ENCODE data around the gene TMEM132C. TPM values are rescaled to one million over a fixed set of nuclear protein-coding genes. Genes with fewer than 3 reads are reported as not detected.

The TMEM132C gene
- total RNA-seq, 1 donor from 2014 or later, result not detected

DNA sequence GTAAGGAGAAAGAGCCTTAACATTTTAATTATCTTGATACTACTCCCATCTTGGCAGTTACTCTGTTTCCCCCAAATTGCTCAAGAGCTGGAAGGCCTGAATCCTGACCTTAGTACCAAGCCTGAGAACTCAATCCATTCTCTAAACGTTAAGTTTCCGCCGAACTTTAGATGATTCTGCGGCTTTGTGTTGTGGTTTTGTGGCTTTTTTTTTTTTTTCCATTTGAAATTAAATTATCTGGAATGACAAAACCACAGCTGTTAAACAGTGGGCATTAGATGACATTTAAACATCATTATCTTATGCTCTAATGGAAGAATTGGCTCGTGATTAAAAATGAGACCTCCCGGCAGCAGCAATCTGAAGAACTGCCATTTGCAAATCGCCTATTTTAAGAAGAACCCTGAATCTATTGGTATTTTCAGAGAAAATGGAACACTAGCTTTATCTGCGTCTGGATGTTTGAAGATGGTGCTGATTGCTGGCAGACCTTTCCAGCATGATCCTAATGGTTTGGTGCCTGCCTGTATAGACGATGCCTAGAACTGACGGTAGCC is 38.4 kb downstream of the TMEM132C start:
- no peaks in the 10 kb centered on the region for H3K4me1 Mint-ChIP-seq (ENCODE audit: low read depth)
- DNase-seq (ENCODE audit: low spot score), result no peak
- H3K9me3 Mint-ChIP-seq, result peaks cover 12% of the 10 kb centered on the region
- no peaks in the 10 kb centered on the region for H3K27me3 Mint-ChIP-seq (ENCODE audit: low read depth)
- H3K27ac Mint-ChIP-seq, result no peak overlapping the region
- intact Hi-C loops (cut with micrococcal nuclease), result no loop called here
- no peak overlapping the region for H3K4me3 Mint-ChIP-seq (ENCODE audit: low read depth)
- H3K36me3 Mint-ChIP-seq (ENCODE audit: low read depth), result no peaks in the 10 kb centered on the region

- no peaks in the 10 kb centered on the region for H3K36me3 Mint-ChIP-seq (ENCODE audit: low read depth)
- no peak overlapping the region for H3K27ac Mint-ChIP-seq
- no peak overlapping the region for H3K4me3 Mint-ChIP-seq (ENCODE audit: low read depth)
- H3K9me3 Mint-ChIP-seq, result peaks cover 31% of the 10 kb centered on the region
- no peaks in the 10 kb centered on the region for H3K27me3 Mint-ChIP-seq (ENCODE audit: low read depth)
- DNase-seq (ENCODE audit: low spot score), result no peak
- intact Hi-C loops (cut with micrococcal nuclease), result no loop called here
- H3K4me1 Mint-ChIP-seq (ENCODE audit: low read depth), result no peaks in the 10 kb centered on the region
Observed at GRCh38 chr12:128307791-128308190, 40.8 kb downstream of the TMEM132C start.

GRCh38 chr12:128312661-128313060 is 45.7 kb downstream of the TMEM132C start:
- no peaks in the 10 kb centered on the region for H3K4me1 Mint-ChIP-seq (ENCODE audit: low read depth)
- H3K27me3 Mint-ChIP-seq (ENCODE audit: low read depth), result no peaks in the 10 kb centered on the region
- no peak overlapping the region for H3K27ac Mint-ChIP-seq
- DNase-seq (ENCODE audit: low spot score), result no peak
- no peaks in the 10 kb centered on the region for H3K36me3 Mint-ChIP-seq (ENCODE audit: low read depth)
- H3K9me3 Mint-ChIP-seq, result peaks cover 41% of the 10 kb centered on the region
- intact Hi-C loops (cut with micrococcal nuclease), result no loop called here
- no peak overlapping the region for H3K4me3 Mint-ChIP-seq (ENCODE audit: low read depth)

GRCh38 chr12:128313931-128314330 is 47.0 kb downstream of the TMEM132C start:
- Mint-ChIP-seq H3K9me3 (peaks cover 40% of the 10 kb centered on the region), H3K4me1 (ENCODE audit: low read depth) (no peaks in the 10 kb centered on the region), H3K27me3 (ENCODE audit: low read depth) (no peaks in the 10 kb centered on the region), H3K36me3 (ENCODE audit: low read depth) (no peaks in the 10 kb centered on the region), H3K27ac (no peak overlapping the region), H3K4me3 (ENCODE audit: low read depth) (no peak overlapping the region)
- intact Hi-C loops (cut with micrococcal nuclease), result no loop called here
- no peak for DNase-seq (ENCODE audit: low spot score)

GRCh38 chr12:128314611-128315010 is 47.6 kb downstream of the TMEM132C start:
- no peak overlapping the region for H3K27ac Mint-ChIP-seq
- DNase-seq (ENCODE audit: low spot score), result no peak
- no peak overlapping the region for H3K4me3 Mint-ChIP-seq (ENCODE audit: low read depth)
- intact Hi-C loops (cut with micrococcal nuclease), result no loop called here
- H3K27me3 Mint-ChIP-seq (ENCODE audit: low read depth), result no peaks in the 10 kb centered on the region
- no peaks in the 10 kb centered on the region for H3K4me1 Mint-ChIP-seq (ENCODE audit: low read depth)
- no peaks in the 10 kb centered on the region for H3K36me3 Mint-ChIP-seq (ENCODE audit: low read depth)
- H3K9me3 Mint-ChIP-seq, result peaks cover 43% of the 10 kb centered on the region

DNA sequence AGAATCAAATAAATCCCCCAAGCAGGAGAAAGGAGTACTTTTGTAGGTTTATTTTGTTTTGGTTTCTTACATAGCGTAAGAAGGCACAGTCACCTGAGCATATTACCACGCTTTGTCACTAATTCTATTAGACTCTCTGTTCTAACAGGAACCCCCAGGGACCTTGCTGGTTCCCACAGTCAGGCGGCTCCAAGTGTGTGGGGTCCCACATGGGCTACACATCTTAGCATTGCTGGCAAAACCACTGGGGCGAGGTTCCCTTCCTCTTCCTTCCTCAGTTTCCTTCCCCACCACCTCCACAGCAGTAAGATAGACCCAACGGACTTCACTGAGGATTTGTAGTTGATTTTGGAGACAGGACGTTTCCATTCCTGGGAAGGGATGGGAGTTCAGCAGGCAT is 49.1 kb downstream of the TMEM132C start:
- H3K36me3 Mint-ChIP-seq (ENCODE audit: low read depth), result no peaks in the 10 kb centered on the region
- no peak overlapping the region for H3K27ac Mint-ChIP-seq
- H3K27me3 Mint-ChIP-seq (ENCODE audit: low read depth), result no peaks in the 10 kb centered on the region
- peaks cover 33% of the 10 kb centered on the region for H3K9me3 Mint-ChIP-seq
- H3K4me3 Mint-ChIP-seq (ENCODE audit: low read depth), result no peak overlapping the region
- H3K4me1 Mint-ChIP-seq (ENCODE audit: low read depth), result no peaks in the 10 kb centered on the region
- intact Hi-C loops (cut with micrococcal nuclease), result no loop called here
- DNase-seq (ENCODE audit: low spot score), result no peak

GRCh38 chr12:128316973-128317526 is 50.1 kb downstream of the TMEM132C start:
- no peak for DNase-seq (ENCODE audit: low spot score)
- Mint-ChIP-seq H3K36me3 (ENCODE audit: low read depth) (no peaks in the 10 kb centered on the region), H3K4me3 (ENCODE audit: low read depth) (no peak overlapping the region), H3K4me1 (ENCODE audit: low read depth) (no peaks in the 10 kb centered on the region), H3K27ac (no peak overlapping the region), H3K9me3 (peaks cover 34% of the 10 kb centered on the region), H3K27me3 (ENCODE audit: low read depth) (no peaks in the 10 kb centered on the region)
- intact Hi-C loops (cut with micrococcal nuclease), result no loop called here

DNA sequence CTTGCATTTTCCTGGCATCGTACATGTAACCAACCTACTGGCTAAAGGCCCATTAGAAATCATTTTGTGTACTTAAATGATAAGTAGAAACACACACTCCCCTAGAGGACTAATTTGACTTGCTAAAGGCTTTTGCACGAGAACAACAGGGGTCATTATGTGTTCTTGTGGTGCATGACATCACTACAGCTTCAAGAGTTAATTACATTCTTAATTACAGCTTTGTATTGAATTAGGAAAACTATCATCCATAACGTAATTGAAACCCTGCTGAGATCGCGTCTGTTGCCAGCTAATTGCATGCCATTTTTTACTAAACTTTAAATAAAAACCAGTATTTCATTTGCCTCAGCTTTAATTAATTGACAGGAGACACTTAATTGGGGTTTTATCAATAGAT is 51.4 kb downstream of the TMEM132C start:
- Mint-ChIP-seq H3K9me3 (peaks cover 39% of the 10 kb centered on the region), H3K4me3 (ENCODE audit: low read depth) (no peak overlapping the region), H3K36me3 (ENCODE audit: low read depth) (no peaks in the 10 kb centered on the region), H3K27ac (no peak overlapping the region), H3K27me3 (ENCODE audit: low read depth) (no peaks in the 10 kb centered on the region), H3K4me1 (ENCODE audit: low read depth) (no peaks in the 10 kb centered on the region)
- intact Hi-C loops (cut with micrococcal nuclease), result no loop called here
- DNase-seq (ENCODE audit: low spot score), result no peak

DNA sequence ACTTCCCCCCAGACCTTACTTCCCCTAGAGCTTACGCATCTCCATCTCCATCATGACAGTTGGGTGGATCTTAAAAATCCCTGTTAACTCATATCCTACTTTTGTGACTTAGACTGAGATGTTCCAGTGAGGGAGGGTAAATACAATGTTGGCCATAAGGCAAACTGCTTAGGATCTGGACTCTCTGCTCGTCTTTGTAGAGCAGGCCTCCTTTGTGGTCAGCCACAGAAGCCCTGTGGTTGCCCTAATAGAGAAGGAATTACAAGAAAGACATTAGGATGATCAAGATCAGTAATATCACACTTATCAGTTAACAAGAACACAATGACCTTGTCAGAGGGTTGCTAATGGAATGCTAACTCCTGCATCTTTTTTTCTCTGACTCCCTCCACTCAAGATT is 52.0 kb downstream of the TMEM132C start:
- Mint-ChIP-seq H3K9me3 (peaks cover 44% of the 10 kb centered on the region), H3K27me3 (ENCODE audit: low read depth) (no peaks in the 10 kb centered on the region), H3K4me3 (ENCODE audit: low read depth) (no peak overlapping the region), H3K4me1 (ENCODE audit: low read depth) (no peaks in the 10 kb centered on the region), H3K36me3 (ENCODE audit: low read depth) (no peaks in the 10 kb centered on the region), H3K27ac (no peak overlapping the region)
- no peak for DNase-seq (ENCODE audit: low spot score)
- intact Hi-C loops (cut with micrococcal nuclease), result no loop called here

- no peaks in the 10 kb centered on the region for H3K36me3 Mint-ChIP-seq (ENCODE audit: low read depth)
- H3K9me3 Mint-ChIP-seq, result peaks cover 30% of the 10 kb centered on the region
- no peak overlapping the region for H3K4me3 Mint-ChIP-seq (ENCODE audit: low read depth)
- H3K4me1 Mint-ChIP-seq (ENCODE audit: low read depth), result no peaks in the 10 kb centered on the region
- no peak overlapping the region for H3K27ac Mint-ChIP-seq
- intact Hi-C loops (cut with micrococcal nuclease), result no loop called here
- DNase-seq (ENCODE audit: low spot score), result no peak
- H3K27me3 Mint-ChIP-seq (ENCODE audit: low read depth), result no peaks in the 10 kb centered on the region
Observed at GRCh38 chr12:128322341-128322740, 55.4 kb downstream of the TMEM132C start.

- no peak for DNase-seq (ENCODE audit: low spot score)
- peaks cover 35% of the 10 kb centered on the region for H3K9me3 Mint-ChIP-seq
- H3K27me3 Mint-ChIP-seq (ENCODE audit: low read depth), result no peaks in the 10 kb centered on the region
- no peaks in the 10 kb centered on the region for H3K4me1 Mint-ChIP-seq (ENCODE audit: low read depth)
- intact Hi-C loops (cut with micrococcal nuclease), result no loop called here
- no peak overlapping the region for H3K4me3 Mint-ChIP-seq (ENCODE audit: low read depth)
- no peaks in the 10 kb centered on the region for H3K36me3 Mint-ChIP-seq (ENCODE audit: low read depth)
- no peak overlapping the region for H3K27ac Mint-ChIP-seq
Observed at GRCh38 chr12:128323145-128323920, 56.4 kb downstream of the TMEM132C start.

GRCh38 chr12:128325646-128326045 is 58.7 kb downstream of the TMEM132C start:
- H3K27ac Mint-ChIP-seq, result no peak overlapping the region
- H3K4me1 Mint-ChIP-seq (ENCODE audit: low read depth), result no peaks in the 10 kb centered on the region
- no peak for DNase-seq (ENCODE audit: low spot score)
- H3K4me3 Mint-ChIP-seq (ENCODE audit: low read depth), result no peak overlapping the region
- intact Hi-C loops (cut with micrococcal nuclease), result no loop called here
- H3K27me3 Mint-ChIP-seq (ENCODE audit: low read depth), result no peaks in the 10 kb centered on the region
- H3K9me3 Mint-ChIP-seq, result peaks cover 30% of the 10 kb centered on the region
- H3K36me3 Mint-ChIP-seq (ENCODE audit: low read depth), result no peaks in the 10 kb centered on the region

DNA sequence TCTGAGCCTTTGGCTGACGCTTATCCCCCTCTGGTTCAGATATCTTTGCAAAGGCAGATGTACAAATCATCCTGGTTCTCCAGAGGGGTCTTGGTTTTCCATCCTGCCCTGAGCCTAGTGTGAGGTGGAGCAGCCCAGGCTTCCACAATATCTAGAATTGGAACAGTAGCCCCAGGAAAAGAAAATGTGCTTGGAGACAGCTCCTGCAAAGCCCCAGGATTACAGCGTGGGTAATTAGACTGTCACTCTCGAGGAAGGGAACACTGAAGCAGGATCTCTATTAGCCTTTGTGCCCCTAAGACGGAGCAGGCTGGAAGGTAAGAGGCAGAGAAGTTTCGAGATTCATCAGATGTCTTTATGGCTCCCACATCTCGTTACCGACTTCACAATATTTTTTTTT is 59.4 kb downstream of the TMEM132C start:
- no peaks in the 10 kb centered on the region for H3K36me3 Mint-ChIP-seq (ENCODE audit: low read depth)
- H3K4me3 Mint-ChIP-seq (ENCODE audit: low read depth), result no peak overlapping the region
- H3K4me1 Mint-ChIP-seq (ENCODE audit: low read depth), result no peaks in the 10 kb centered on the region

More for the DNA sequence above, 59.4 kb downstream of the TMEM132C start:
- Mint-ChIP-seq H3K27me3 (ENCODE audit: low read depth) (no peaks in the 10 kb centered on the region), H3K9me3 (peaks cover 31% of the 10 kb centered on the region), H3K27ac (no peak overlapping the region)
- DNase-seq (ENCODE audit: low spot score), result no peak
- intact Hi-C loops (cut with micrococcal nuclease), result no loop called here

Data from activated T-helper 2 cell treated with anti-CD3 and anti-CD28 coated beads, Interferon-gamma antibody, Interleukin-2, Interleukin-4, amounts not matched to agents 10 μg/mL and 5 μg/mL and 100 μg/mL, durations not matched to agents 14 hours and 24 hours and 36 hours (primary cell).